Glomerular visceral epithelial cell (primary cell): ENCODE measurements around the gene KCNMB2.

Source experiments
- DNase-seq: peaks from one replicate; pipeline ENCODE4 v3.0.0-alpha.2; 2016; ENCODE audit errors: extremely low spot score

KCNMB2 gene

GRCh38 chr3:178752843-178753242 lies 216.6 kb downstream of the KCNMB2 start:
- no peak for DNase-seq

- DNase-seq: no peak
Observed at GRCh38 chr3:178754852-178755510, 218.7 kb downstream of the KCNMB2 start.

GRCh38 chr3:178761024-178761423 lies 224.8 kb downstream of the KCNMB2 start:
- DNase-seq: no peak

GRCh38 chr3:178761461-178761860 lies 225.2 kb downstream of the KCNMB2 start:
- no peak for DNase-seq

- DNase-seq: no peak
Observed at GRCh38 chr3:178762385-178762784, 226.1 kb downstream of the KCNMB2 start.

GRCh38 chr3:178765472-178765871 lies 229.2 kb downstream of the KCNMB2 start:
- DNase-seq: no peak

GRCh38 chr3:178767581-178767980 lies 231.3 kb downstream of the KCNMB2 start:
- DNase-seq: no peak

GRCh38 chr3:178768072-178768864 lies 232.0 kb downstream of the KCNMB2 start:
- no peak for DNase-seq

GRCh38 chr3:178771511-178771910 lies 235.3 kb downstream of the KCNMB2 start:
- DNase-seq: no peak

- no peak for DNase-seq
Observed at GRCh38 chr3:178772746-178773145, 236.5 kb downstream of the KCNMB2 start.

GRCh38 chr3:178773358-178773757 lies 237.1 kb downstream of the KCNMB2 start:
- no peak for DNase-seq

GRCh38 chr3:178777718-178778411 lies 241.6 kb downstream of the KCNMB2 start:
- DNase-seq: no peak

GRCh38 chr3:178778589-178778988 lies 242.4 kb downstream of the KCNMB2 start:
- DNase-seq: no peak

GRCh38 chr3:178785961-178786360 lies 249.7 kb downstream of the KCNMB2 start:
- no peak for DNase-seq

- no peak for DNase-seq
Observed at GRCh38 chr3:178787960-178788359, 251.7 kb downstream of the KCNMB2 start.

- DNase-seq: no peak
Observed at GRCh38 chr3:178794711-178795110, 258.5 kb downstream of the KCNMB2 start.

- DNase-seq: no peak
Observed at GRCh38 chr3:178795349-178795748, 259.1 kb downstream of the KCNMB2 start.

- no peak for DNase-seq
Observed at GRCh38 chr3:178802259-178802658, 266.0 kb downstream of the KCNMB2 start.

- no peak for DNase-seq
Observed at GRCh38 chr3:178802993-178803693, 266.9 kb downstream of the KCNMB2 start.

- DNase-seq: no peak
Observed at GRCh38 chr3:178804606-178805005, 268.4 kb downstream of the KCNMB2 start.

- DNase-seq: no peak
Observed at GRCh38 chr3:178805741-178806140, 269.5 kb downstream of the KCNMB2 start.

GRCh38 chr3:178806651-178807050 lies 270.4 kb downstream of the KCNMB2 start:
- DNase-seq: no peak
